Neuronal stem cell (in vitro differentiated cells): ENCODE results near the gene MAML1.

Source experiments
- DNase-seq: peaks from one replicate; pipeline ENCODE4 v3.0.0-alpha.2; 2013; ENCODE audit warnings: low spot score
- H2AFZ ChIP-seq: one replicate; pipeline ENCODE4 v1.6.1; 2013; ENCODE audit warnings: mild to moderate bottlenecking, low read length, inconsistent platforms
- H2AK5ac ChIP-seq: 2 replicates; pipeline ENCODE4 v1.6.1; 2013; ENCODE audit warnings: low read depth, mild to moderate bottlenecking, inconsistent platforms, low read length, moderate library complexity, mixed read lengths
- H2BK120ac ChIP-seq: 2 replicates; pipeline ENCODE4 v1.6.1; 2013; ENCODE audit warnings: low read depth, mild to moderate bottlenecking, inconsistent platforms, low read length, moderate library complexity, mixed read lengths
- H2BK12ac ChIP-seq: one replicate; pipeline ENCODE4 v1.6.1; 2013; ENCODE audit warnings: low read length, inconsistent platforms
- H2BK15ac ChIP-seq: 2 replicates; pipeline ENCODE4 v1.6.1; 2013; ENCODE audit warnings: mild to moderate bottlenecking, low read length, inconsistent platforms, mixed read lengths
- H2BK5ac ChIP-seq: one replicate; pipeline ENCODE4 v1.6.1; 2013; ENCODE audit warnings: inconsistent platforms, mild to moderate bottlenecking, low read length, moderate library complexity
- H3K14ac ChIP-seq: one replicate; pipeline ENCODE4 v1.6.1; 2013; ENCODE audit warnings: low read length, inconsistent platforms
- H3K18ac ChIP-seq: 2 replicates; pipeline ENCODE4 v1.6.1; 2013; ENCODE audit warnings: low read length, inconsistent platforms
- H3K23ac ChIP-seq: 2 replicates; pipeline ENCODE4 v1.6.1; 2013; ENCODE audit warnings: low read depth, mild to moderate bottlenecking, mixed read lengths, low read length, inconsistent platforms; ENCODE audit not compliant: poor library complexity
- H3K27ac ChIP-seq: replicated peaks from 3 replicates; pipeline ENCODE4 v1.5.1; 2013; ENCODE audit warnings: low read length, inconsistent platforms
- H3K27me3 ChIP-seq, 3 experiments: 2 replicates each; pipeline ENCODE4 v1.6.1; 2013; ENCODE audit warnings: low read length in 3 of 3, mild to moderate bottlenecking in 2 of 3, inconsistent platforms in 1 of 3, low read depth in 1 of 3, mixed read lengths in 1 of 3, moderate library complexity in 1 of 3; ENCODE audit not compliant: control insufficient read depth in 3 of 3, insufficient read depth in 3 of 3
- H3K36me3 ChIP-seq, 2 donors: replicated peaks in 1 of 2; 2 replicates each; pipeline ENCODE4 v1.6.1; 2013; ENCODE audit warnings: low read length in 2 of 2; ENCODE audit not compliant: control insufficient read depth in 2 of 2, insufficient read depth in 2 of 2
- H3K4ac ChIP-seq: 2 replicates; pipeline ENCODE4 v1.6.1; 2013; ENCODE audit warnings: inconsistent platforms, mild to moderate bottlenecking, low read length, moderate library complexity
- H3K4me1 ChIP-seq, 2 donors: 1 replicate in 1 of 2; 2 replicates in 1 of 2; pipeline ENCODE4 v1.6.1; 2013; ENCODE audit warnings: low read length in 2 of 2, low read depth in 1 of 2; ENCODE audit not compliant: control insufficient read depth in 2 of 2, insufficient read depth in 1 of 2
- H3K4me2 ChIP-seq: one replicate; pipeline ENCODE4 v1.6.1; 2013; ENCODE audit warnings: mild to moderate bottlenecking, low read length, inconsistent platforms; ENCODE audit not compliant: insufficient read depth, poor library complexity, severe bottlenecking
- H3K4me3 ChIP-seq, 2 donors: 2 replicates each; pipeline ENCODE4 v1.5.1; 2013; ENCODE audit warnings: low read length in 2 of 2, mild to moderate bottlenecking in 2 of 2, inconsistent platforms in 1 of 2, moderate library complexity in 1 of 2
- H3K79me1 ChIP-seq: one replicate; pipeline ENCODE4 v1.6.1; 2013; ENCODE audit warnings: low read depth, mild to moderate bottlenecking, inconsistent platforms, low read length, moderate library complexity
- H3K9ac ChIP-seq: one replicate; pipeline ENCODE4 v1.6.1; 2013; ENCODE audit warnings: mild to moderate bottlenecking, low read depth, low read length, inconsistent platforms; ENCODE audit not compliant: poor library complexity
- H3K9me3 ChIP-seq, 2 donors: replicated peaks in 1 of 2; 2 replicates each; pipeline versions ENCODE3 to v1.6.1; 2013; ENCODE audit warnings: low read length in 2 of 2, mild to moderate bottlenecking in 2 of 2, inconsistent platforms in 1 of 2, low read depth in 1 of 2, mixed read lengths in 1 of 2, moderate library complexity in 1 of 2; ENCODE audit not compliant: control insufficient read depth in 2 of 2, insufficient read depth in 1 of 2
- H4K8ac ChIP-seq: one replicate; pipeline ENCODE4 v1.6.1; 2013; ENCODE audit warnings: low read depth, mild to moderate bottlenecking, inconsistent platforms, low read length, moderate library complexity
- H4K91ac ChIP-seq: one replicate; pipeline ENCODE4 v1.6.1; 2013; ENCODE audit warnings: low read length, low read depth, mild to moderate bottlenecking, inconsistent platforms; ENCODE audit not compliant: poor library complexity
- WGBS, 2 donors: extraction: QIAGEN DNeasy Blood & Tissue Kit; methylation state at CpG; one replicate each; pipeline ENCODE4 v1.1.7; 2013; ENCODE audit warnings: missing lambda C conversion rate in 2 of 2, mixed read lengths in 1 of 2; ENCODE audit not compliant: insufficient read length in 2 of 2, insufficient replicate concordance in 1 of 2; ENCODE audit errors: extremely low coverage in 2 of 2; 5-methylcytosine and 5-hydroxymethylcytosine counted together

MAML1 gene

DNA sequence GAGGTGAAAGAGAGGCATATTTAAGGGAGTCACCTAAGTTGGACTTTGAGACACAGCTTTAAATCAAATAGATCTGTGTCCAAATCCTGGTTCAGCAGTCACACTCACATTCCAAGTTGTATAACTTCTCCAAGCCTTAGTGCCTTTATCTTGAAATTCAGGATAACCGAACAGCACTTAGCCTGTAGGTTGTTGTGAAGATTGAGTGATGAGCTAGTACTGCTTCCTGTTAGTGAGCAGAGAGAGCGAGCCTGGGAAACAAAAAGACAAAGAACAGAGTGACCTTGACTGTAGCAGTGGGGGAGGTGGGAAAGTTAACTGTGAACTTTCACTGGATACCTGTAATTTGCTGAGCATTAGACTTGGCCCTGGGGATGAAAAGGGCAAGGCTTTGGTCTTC, 22.4 kb downstream of the MAML1 start:
- Histone ChIP-seq H3K14ac (no peak overlapping the region), H4K91ac (no peak overlapping the region), H3K4me1 (peaks cover 0 to 13% of the 10 kb centered on the region in 2 donors), H2BK15ac (no peak overlapping the region), H3K4me2 (no peak overlapping the region), H3K18ac (no peak overlapping the region), H3K79me1 (peaks cover 5% of the 10 kb centered on the region), H3K9me3 (no peaks in the 10 kb centered on the region), H2AFZ (no peak overlapping the region), H3K9ac (no peak overlapping the region), H3K4ac (no peak overlapping the region), H2BK12ac (no peak overlapping the region), H3K27ac (no peak overlapping the region), H2BK5ac (no peak overlapping the region), H4K8ac (no peak overlapping the region), H2BK120ac (no peak overlapping the region), H3K23ac (no peak overlapping the region), H3K4me3 (no peak overlapping the region), H3K27me3 (no peaks in the 10 kb centered on the region), H2AK5ac (no peak overlapping the region), H3K36me3 (peaks cover 2 to 25% of the 10 kb centered on the region in 2 donors)
- no CpG with 5 or more reads among the region's 2 CpGs for WGBS, 2 donors
- DNase-seq: no peak

DNA sequence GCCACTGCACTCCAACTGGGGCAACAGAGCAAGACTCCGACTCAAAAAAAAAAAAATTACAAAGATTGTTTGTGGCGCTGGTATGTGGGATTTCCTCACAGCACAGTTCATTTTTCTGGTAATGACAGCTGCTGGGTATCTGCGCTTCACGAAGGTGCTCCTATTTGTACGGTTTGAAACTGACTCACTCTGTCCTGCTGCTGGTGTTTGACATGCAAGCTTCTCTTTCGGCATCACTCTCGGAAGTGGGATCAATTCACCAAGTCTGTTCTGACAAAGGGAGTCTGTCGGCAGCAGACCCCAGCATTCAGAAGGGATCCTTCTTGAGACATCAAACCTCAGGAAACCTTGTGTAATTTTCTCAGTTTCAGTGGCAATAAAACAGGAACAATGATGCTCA, 26.3 kb downstream of the MAML1 start:
- Histone ChIP-seq H3K4me2 (no peak overlapping the region), H2BK120ac (no peak overlapping the region), H3K4me1 (peaks cover 2 to 31% of the 10 kb centered on the region in 2 donors), H4K91ac (no peak overlapping the region), H3K36me3 (peaks cover under 1 to 12% of the 10 kb centered on the region in 2 donors), H3K9ac (no peak overlapping the region), H3K9me3 (no peaks in the 10 kb centered on the region), H3K27me3 (no peaks in the 10 kb centered on the region), H3K23ac (no peak overlapping the region), H3K14ac (no peak overlapping the region), H2BK5ac (no peak overlapping the region), H3K27ac (no peak overlapping the region), H3K18ac (no peak overlapping the region), H2AFZ (no peak overlapping the region), H4K8ac (no peak overlapping the region), H2AK5ac (no peak overlapping the region), H3K4ac (no peak overlapping the region), H3K4me3 (no peak overlapping the region), H2BK15ac (no peak overlapping the region), H3K79me1 (peaks cover 14% of the 10 kb centered on the region), H2BK12ac (no peak overlapping the region)
- no CpG with 5 or more reads among the region's 8 CpGs for WGBS, 2 donors
- DNase-seq: no peak

DNA sequence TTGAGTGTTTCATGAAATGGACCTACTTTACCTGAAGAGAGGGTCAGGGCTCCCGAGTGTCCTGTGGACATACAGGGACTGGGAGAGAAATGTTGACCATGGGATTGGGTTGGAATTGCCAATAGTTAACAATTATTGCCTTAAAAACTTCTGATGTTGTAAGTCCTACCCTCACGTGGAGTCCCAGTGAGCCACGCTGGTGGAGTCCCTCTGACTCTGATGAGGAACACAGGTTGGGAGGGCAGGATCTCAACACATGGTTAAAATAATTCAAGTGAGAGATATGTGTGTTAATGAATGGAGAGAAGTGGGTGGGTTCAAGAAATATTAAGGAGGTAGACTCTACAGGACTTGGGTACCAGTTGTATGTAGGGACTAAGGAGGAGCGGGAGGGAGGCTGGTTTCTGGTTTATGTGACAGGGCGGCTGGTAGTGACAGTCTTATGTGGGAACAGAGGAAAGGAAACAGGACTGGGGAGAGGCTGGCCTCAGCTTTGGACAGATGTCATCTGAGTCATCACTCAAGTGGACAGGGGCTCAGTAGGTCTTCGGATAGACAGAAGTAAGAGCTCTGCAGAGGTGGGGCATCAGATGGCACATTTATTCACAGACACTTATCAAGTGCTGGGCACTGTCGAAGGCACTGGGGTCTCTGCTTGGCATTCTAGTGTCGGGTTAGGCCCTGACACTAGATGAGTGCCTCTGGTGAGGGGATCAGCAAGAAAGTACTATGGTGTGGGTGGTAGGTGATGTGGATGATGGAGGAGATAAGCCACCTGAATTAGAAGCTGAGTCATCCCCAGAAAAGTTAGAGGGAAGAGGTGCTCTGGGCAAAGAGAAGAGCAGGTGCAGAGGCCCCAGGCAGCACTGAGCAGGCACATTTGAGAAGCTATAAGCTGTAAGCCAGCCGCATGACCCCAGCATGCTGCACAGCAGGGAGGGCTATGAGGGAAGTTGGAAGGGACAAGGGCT, 27.2 kb downstream of the MAML1 start:
- Histone ChIP-seq H3K79me1 (peaks cover 16% of the 10 kb centered on the region), H3K4ac (no peak overlapping the region)
- no CpG with 5 or more reads among the region's 9 CpGs for WGBS, 2 donors

DNA sequence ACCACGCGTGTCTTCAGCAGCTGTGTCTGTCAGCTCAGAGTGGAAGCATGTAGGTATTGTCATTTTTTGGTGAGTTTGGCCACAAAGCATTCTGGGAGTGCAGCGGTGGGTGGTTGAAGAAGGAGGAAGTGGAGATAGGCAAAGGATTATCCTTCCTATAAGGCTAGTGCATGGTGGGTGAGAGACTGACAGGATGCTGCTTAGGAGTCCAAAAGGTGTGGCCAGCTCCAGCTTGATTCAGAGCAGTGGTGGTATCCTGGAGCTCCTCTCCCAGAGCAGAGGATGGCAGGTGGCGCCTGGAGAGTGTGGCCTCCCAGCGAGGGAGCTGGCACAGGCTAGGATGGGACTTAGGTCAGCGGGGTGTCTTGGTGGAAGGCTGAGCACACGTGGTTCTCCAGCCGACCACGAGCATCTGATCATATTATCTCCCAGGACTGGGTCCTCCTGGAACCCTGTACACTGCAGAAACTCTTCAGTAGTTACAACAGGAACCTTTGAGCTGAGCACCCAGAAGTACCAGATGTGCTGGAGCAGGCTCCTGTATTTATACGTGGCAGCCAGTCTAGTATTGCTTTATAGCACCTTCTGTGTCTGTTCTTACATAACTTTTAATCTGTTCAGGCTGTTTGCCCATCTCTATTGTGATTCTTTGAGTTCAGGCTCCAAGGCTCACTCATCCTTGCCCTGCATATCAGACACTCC, 29.6 kb downstream of the MAML1 start:
- Histone ChIP-seq H3K4ac (no peak overlapping the region), H2AFZ (no peak overlapping the region), H3K27me3 (no peaks in the 10 kb centered on the region), H2BK15ac (no peak overlapping the region), H2BK120ac (no peak overlapping the region), H3K23ac (no peak overlapping the region), H3K18ac (no peak overlapping the region), H4K91ac (no peak overlapping the region), H3K4me1 (peaks cover 2 to 34% of the 10 kb centered on the region in 2 donors), H3K36me3 (peaks cover 19 to 41% of the 10 kb centered on the region in 2 donors), H2BK12ac (no peak overlapping the region), H2BK5ac (no peak overlapping the region), H3K4me2 (no peak overlapping the region), H4K8ac (no peak overlapping the region), H3K9ac (no peak overlapping the region), H3K4me3 (no peak overlapping the region), H3K27ac (peak overlapping the region; percentile 6), H2AK5ac (no peak overlapping the region), H3K9me3 (no peaks in the 10 kb centered on the region), H3K79me1 (peaks cover 17% of the 10 kb centered on the region), H3K14ac (no peak overlapping the region)
- WGBS, 2 donors: no CpG with 5 or more reads among the region's 10 CpGs
- no peak for DNase-seq

More for the DNA sequence above, 27.2 kb downstream of the MAML1 start:
- H2BK5ac ChIP-seq: no peak overlapping the region
- H2BK12ac ChIP-seq: no peak overlapping the region
- no peak overlapping the region for H3K27ac ChIP-seq
- no peak overlapping the region for H3K18ac ChIP-seq
- H3K23ac ChIP-seq: no peak overlapping the region
- H4K8ac ChIP-seq: no peak overlapping the region
- no peak overlapping the region for H3K14ac ChIP-seq
- no peak overlapping the region for H2AFZ ChIP-seq
- H3K4me1 ChIP-seq: peaks cover 2 to 25% of the 10 kb centered on the region in 2 donors
- no peaks in the 10 kb centered on the region for H3K9me3 ChIP-seq
- H3K4me3 ChIP-seq: no peak overlapping the region
- no peaks in the 10 kb centered on the region for H3K27me3 ChIP-seq
- H2BK120ac ChIP-seq: no peak overlapping the region
- DNase-seq: no peak
- H3K9ac ChIP-seq: no peak overlapping the region
- H3K4me2 ChIP-seq: no peak overlapping the region
- H2AK5ac ChIP-seq: no peak overlapping the region
- H3K36me3 ChIP-seq: peaks cover 2 to 18% of the 10 kb centered on the region in 2 donors
- H2BK15ac ChIP-seq: no peak overlapping the region
- H4K91ac ChIP-seq: no peak overlapping the region
